ENCODE data around the gene PCBP4.

The PCBP4 gene

GRCh38 chr3:52007291-52007690 is 40.0 kb upstream of the PCBP4 start:
- POLR2A ChIA-PET: no interaction called here

GRCh38 chr3:52006820-52007133 is 39.5 kb upstream of the PCBP4 start:
- ChIA-PET POLR2A (no interaction called here), CTCF (interaction anchor here (1.9 to 9.0 kb wide), 5 partner anchors 10 to 137 kb away, joined by 6 to 169 read pairs (median 10); partner anchors contain the start of gene DUSP7)
- H3K27ac ChIP-seq (ENCODE audit: insufficient read depth in 1 of 2, low read depth in 1 of 2, low read length in 2 of 2, poor library complexity in 1 of 2, severe bottlenecking in 2 of 2): no peak overlapping the region
- DNase-seq: no peak
- no peaks in the 10 kb centered on the region for H3K27me3 ChIP-seq (replicated peaks in 2 of 5; ENCODE audit: control insufficient read depth in 4 of 5, insufficient read depth in 5 of 5, low read length in 4 of 5)
- no peaks in the 10 kb centered on the region for H3K9me3 ChIP-seq (ENCODE audit: control extremely low read depth in 1 of 5, control insufficient read depth in 4 of 5, insufficient read depth in 2 of 5, low read depth in 1 of 5, low read length in 4 of 5)
- peaks cover 0 to 27% (median 17%) of the 10 kb centered on the region in 4 experiments for H3K4me1 ChIP-seq (ENCODE audit: control extremely low read depth in 1 of 4, control insufficient read depth in 4 of 4, insufficient read depth in 4 of 4, low read length in 3 of 4)
- H3K36me3 ChIP-seq (ENCODE audit: control insufficient read depth in 4 of 4, insufficient read depth in 4 of 4, low read length in 3 of 4): no peaks in the 10 kb centered on the region
- WGBS (ENCODE audit: insufficient coverage): 96% methylated on average over 6 of the region's 6 CpGs
- H3K4me3 ChIP-seq (ENCODE audit: control insufficient read depth in 1 of 7, extremely low read depth in 1 of 7, insufficient read depth in 4 of 7, low read depth in 2 of 7, low read length in 6 of 7): no peak overlapping the region

More at GRCh38 chr3:52007291-52007690, 40.0 kb upstream of the PCBP4 start:
- 100% methylated on average over 2 of the region's 4 CpGs for WGBS (ENCODE audit: insufficient coverage)
- H3K36me3 ChIP-seq (ENCODE audit: control insufficient read depth in 4 of 4, insufficient read depth in 4 of 4, low read length in 3 of 4): no peaks in the 10 kb centered on the region
- H3K4me3 ChIP-seq (ENCODE audit: control insufficient read depth in 1 of 7, extremely low read depth in 1 of 7, insufficient read depth in 4 of 7, low read depth in 2 of 7, low read length in 6 of 7): no peak overlapping the region
- DNase-seq: no peak
- no peak overlapping the region for H3K27ac ChIP-seq (ENCODE audit: insufficient read depth in 1 of 2, low read depth in 1 of 2, low read length in 2 of 2, poor library complexity in 1 of 2, severe bottlenecking in 2 of 2)
- H3K9me3 ChIP-seq (ENCODE audit: control extremely low read depth in 1 of 5, control insufficient read depth in 4 of 5, insufficient read depth in 2 of 5, low read depth in 1 of 5, low read length in 4 of 5): no peaks in the 10 kb centered on the region
- CTCF ChIA-PET: interaction anchor here (0.7 to 9.0 kb wide), 8 partner anchors 10 to 397 kb away, joined by 3 to 169 read pairs (median 6); partner anchors contain the start of gene DUSP7
- peaks cover 0 to 26% (median 15%) of the 10 kb centered on the region in 4 experiments for H3K4me1 ChIP-seq (ENCODE audit: control extremely low read depth in 1 of 4, control insufficient read depth in 4 of 4, insufficient read depth in 4 of 4, low read length in 3 of 4)
- no peaks in the 10 kb centered on the region for H3K27me3 ChIP-seq (replicated peaks in 2 of 5; ENCODE audit: control insufficient read depth in 4 of 5, insufficient read depth in 5 of 5, low read length in 4 of 5)

GRCh38 chr3:52006017-52006819 is 39.0 kb upstream of the PCBP4 start:
- H3K36me3 ChIP-seq (ENCODE audit: control insufficient read depth in 4 of 4, insufficient read depth in 4 of 4, low read length in 3 of 4): no peaks in the 10 kb centered on the region
- 47% methylated on average over 8 of the region's 8 CpGs for WGBS (ENCODE audit: insufficient coverage)
- H3K4me3 ChIP-seq (ENCODE audit: control insufficient read depth in 1 of 7, extremely low read depth in 1 of 7, insufficient read depth in 4 of 7, low read depth in 2 of 7, low read length in 6 of 7): peak overlapping the region in 1 of 7 experiments; percentile 36
- peaks cover 0 to 32% (median 20%) of the 10 kb centered on the region in 4 experiments for H3K4me1 ChIP-seq (ENCODE audit: control extremely low read depth in 1 of 4, control insufficient read depth in 4 of 4, insufficient read depth in 4 of 4, low read length in 3 of 4)
- DNase-seq: peak in 2 of 3 donors; percentile 41 to 45
- CTCF ChIA-PET: interaction anchor here (1.9 to 9.0 kb wide), 8 partner anchors 11 to 137 kb away, joined by 6 to 169 read pairs (median 31); partner anchors contain the start of gene DUSP7
- no peaks in the 10 kb centered on the region for H3K27me3 ChIP-seq (replicated peaks in 2 of 5; ENCODE audit: control insufficient read depth in 4 of 5, insufficient read depth in 5 of 5, low read length in 4 of 5)
- H3K27ac ChIP-seq (ENCODE audit: insufficient read depth in 1 of 2, low read depth in 1 of 2, low read length in 2 of 2, poor library complexity in 1 of 2, severe bottlenecking in 2 of 2): no peak overlapping the region
- H3K9me3 ChIP-seq (ENCODE audit: control extremely low read depth in 1 of 5, control insufficient read depth in 4 of 5, insufficient read depth in 2 of 5, low read depth in 1 of 5, low read length in 4 of 5): no peaks in the 10 kb centered on the region
- POLR2A ChIA-PET: no interaction called here

- H3K36me3 ChIP-seq (ENCODE audit: control insufficient read depth in 4 of 4, insufficient read depth in 4 of 4, low read length in 3 of 4): no peaks in the 10 kb centered on the region
- H3K27me3 ChIP-seq (replicated peaks in 2 of 5; ENCODE audit: control insufficient read depth in 4 of 5, insufficient read depth in 5 of 5, low read length in 4 of 5): no peaks in the 10 kb centered on the region
- 14% methylated on average over 15 of the region's 15 CpGs for WGBS (ENCODE audit: insufficient coverage)
- H3K4me1 ChIP-seq (ENCODE audit: control extremely low read depth in 1 of 4, control insufficient read depth in 4 of 4, insufficient read depth in 4 of 4, low read length in 3 of 4): peaks cover 0 to 32% (median 20%) of the 10 kb centered on the region in 4 experiments
- POLR2A ChIA-PET: no interaction called here
- no peak overlapping the region for H3K27ac ChIP-seq (ENCODE audit: insufficient read depth in 1 of 2, low read depth in 1 of 2, low read length in 2 of 2, poor library complexity in 1 of 2, severe bottlenecking in 2 of 2)
- H3K9me3 ChIP-seq (ENCODE audit: control extremely low read depth in 1 of 5, control insufficient read depth in 4 of 5, insufficient read depth in 2 of 5, low read depth in 1 of 5, low read length in 4 of 5): no peaks in the 10 kb centered on the region
- peak overlapping the region in 2 of 7 experiments; percentile 13 to 36 for H3K4me3 ChIP-seq (ENCODE audit: control insufficient read depth in 1 of 7, extremely low read depth in 1 of 7, insufficient read depth in 4 of 7, low read depth in 2 of 7, low read length in 6 of 7)
- CTCF ChIA-PET: interaction anchor here (0.7 to 9.0 kb wide), 7 partner anchors 12 to 138 kb away, joined by 3 to 169 read pairs (median 50); no protein-coding TSS in a partner anchor
- DNase-seq: peak in 1 of 3 donors; percentile 23
Measured at GRCh38 chr3:52005571-52005986, 38.3 kb upstream of the PCBP4 start.

GRCh38 chr3:52004906-52005395 is 37.7 kb upstream of the PCBP4 start:
- ChIA-PET CTCF (interaction anchor here (0.7 to 9.0 kb wide), 7 partner anchors 12 to 145 kb away, joined by 3 to 169 read pairs (median 50); no protein-coding TSS in a partner anchor), POLR2A (no interaction called here)
- 100% methylated on average over 2 of the region's 4 CpGs for WGBS (ENCODE audit: insufficient coverage)
- no peak overlapping the region for H3K27ac ChIP-seq (ENCODE audit: insufficient read depth in 1 of 2, low read depth in 1 of 2, low read length in 2 of 2, poor library complexity in 1 of 2, severe bottlenecking in 2 of 2)
- H3K4me1 ChIP-seq (ENCODE audit: control extremely low read depth in 1 of 4, control insufficient read depth in 4 of 4, insufficient read depth in 4 of 4, low read length in 3 of 4): peaks cover 0 to 32% (median 20%) of the 10 kb centered on the region in 4 experiments
- H3K27me3 ChIP-seq (replicated peaks in 2 of 5; ENCODE audit: control insufficient read depth in 4 of 5, insufficient read depth in 5 of 5, low read length in 4 of 5): no peaks in the 10 kb centered on the region
- H3K9me3 ChIP-seq (ENCODE audit: control extremely low read depth in 1 of 5, control insufficient read depth in 4 of 5, insufficient read depth in 2 of 5, low read depth in 1 of 5, low read length in 4 of 5): no peaks in the 10 kb centered on the region
- H3K36me3 ChIP-seq (ENCODE audit: control insufficient read depth in 4 of 4, insufficient read depth in 4 of 4, low read length in 3 of 4): no peaks in the 10 kb centered on the region
- H3K4me3 ChIP-seq (ENCODE audit: control insufficient read depth in 1 of 7, extremely low read depth in 1 of 7, insufficient read depth in 4 of 7, low read depth in 2 of 7, low read length in 6 of 7): no peak overlapping the region
- DNase-seq: no peak

- Histone ChIP-seq H3K27ac (ENCODE audit: insufficient read depth in 1 of 2, low read depth in 1 of 2, low read length in 2 of 2, poor library complexity in 1 of 2, severe bottlenecking in 2 of 2) (no peak overlapping the region), H3K27me3 (replicated peaks in 2 of 5; ENCODE audit: control insufficient read depth in 4 of 5, insufficient read depth in 5 of 5, low read length in 4 of 5) (no peaks in the 10 kb centered on the region), H3K4me3 (ENCODE audit: control insufficient read depth in 1 of 7, extremely low read depth in 1 of 7, insufficient read depth in 4 of 7, low read depth in 2 of 7, low read length in 6 of 7) (no peak overlapping the region), H3K4me1 (ENCODE audit: control extremely low read depth in 1 of 4, control insufficient read depth in 4 of 4, insufficient read depth in 4 of 4, low read length in 3 of 4) (peaks cover 0 to 32% (median 20%) of the 10 kb centered on the region in 4 experiments), H3K36me3 (ENCODE audit: control insufficient read depth in 4 of 4, insufficient read depth in 4 of 4, low read length in 3 of 4) (no peaks in the 10 kb centered on the region), H3K9me3 (ENCODE audit: control extremely low read depth in 1 of 5, control insufficient read depth in 4 of 5, insufficient read depth in 2 of 5, low read depth in 1 of 5, low read length in 4 of 5) (no peaks in the 10 kb centered on the region)
- DNase-seq: peak in 2 of 3 donors; percentile 25 to 26
- CTCF ChIA-PET: interaction anchor here (1.1 to 9.0 kb wide), 8 partner anchors 12 to 146 kb away, joined by 3 to 169 read pairs (median 31); partner anchors contain the start of gene DUSP7
- WGBS (ENCODE audit: insufficient coverage): 67% methylated on average over 14 of the region's 16 CpGs
- POLR2A ChIA-PET: no interaction called here
Measured at GRCh38 chr3:52004163-52004787, 37.0 kb upstream of the PCBP4 start.
